ENCODE measurements around the gene LRRC9. TPM values are rescaled to one million over a fixed set of nuclear protein-coding genes. Genes with fewer than 3 reads are reported as not detected.
"Not testable (repeated sequence)": the region's sequence is repeated elsewhere in the genome, so short reads cannot be mapped to it uniquely, and the experiment has no call there.

Gene LRRC9
- total RNA-seq, 1 donor from 2014 or later: 0.19 TPM

DNA sequence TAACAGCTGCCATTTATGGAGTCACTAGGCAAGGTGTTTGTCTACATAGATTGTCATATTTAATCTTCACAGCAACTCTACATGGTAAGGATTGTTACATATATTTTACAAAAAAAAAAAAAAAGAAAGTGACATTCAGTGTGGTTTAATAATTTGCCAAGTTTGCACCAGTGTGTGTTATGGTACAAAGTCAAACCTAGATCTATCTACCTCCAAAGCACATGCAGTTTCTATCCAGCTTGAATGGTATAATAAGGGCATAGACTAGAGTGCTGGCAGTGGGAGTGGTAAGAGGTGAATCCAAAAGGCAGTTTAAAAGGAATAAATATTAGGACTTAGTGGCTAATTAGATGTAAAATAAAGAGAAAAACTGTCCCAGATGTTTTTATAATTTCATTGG lies 105.6 kb downstream of the LRRC9 start:
- no peak overlapping the region for H3K4me3 ChIP-seq
- H3K36me3 ChIP-seq: no peaks in the 10 kb centered on the region
- H3K27ac ChIP-seq (replicated peaks): no peak overlapping the region
- no peaks in the 10 kb centered on the region for H3K27me3 ChIP-seq (ENCODE audit: low read depth)
- no peaks in the 10 kb centered on the region for H3K4me1 ChIP-seq
- intact Hi-C loops (cut with micrococcal nuclease): no loop called here
- DNase-seq: no peak
- TF ChIP-seq, protein P1, sequence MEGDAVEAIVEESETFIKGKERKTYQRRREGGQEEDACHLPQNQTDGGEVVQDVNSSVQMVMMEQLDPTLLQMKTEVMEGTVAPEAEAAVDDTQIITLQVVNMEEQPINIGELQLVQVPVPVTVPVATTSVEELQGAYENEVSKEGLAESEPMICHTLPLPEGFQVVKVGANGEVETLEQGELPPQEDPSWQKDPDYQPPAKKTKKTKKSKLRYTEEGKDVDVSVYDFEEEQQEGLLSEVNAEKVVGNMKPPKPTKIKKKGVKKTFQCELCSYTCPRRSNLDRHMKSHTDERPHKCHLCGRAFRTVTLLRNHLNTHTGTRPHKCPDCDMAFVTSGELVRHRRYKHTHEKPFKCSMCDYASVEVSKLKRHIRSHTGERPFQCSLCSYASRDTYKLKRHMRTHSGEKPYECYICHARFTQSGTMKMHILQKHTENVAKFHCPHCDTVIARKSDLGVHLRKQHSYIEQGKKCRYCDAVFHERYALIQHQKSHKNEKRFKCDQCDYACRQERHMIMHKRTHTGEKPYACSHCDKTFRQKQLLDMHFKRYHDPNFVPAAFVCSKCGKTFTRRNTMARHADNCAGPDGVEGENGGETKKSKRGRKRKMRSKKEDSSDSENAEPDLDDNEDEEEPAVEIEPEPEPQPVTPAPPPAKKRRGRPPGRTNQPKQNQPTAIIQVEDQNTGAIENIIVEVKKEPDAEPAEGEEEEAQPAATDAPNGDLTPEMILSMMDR (IDR thresholded peaks at IDR 0.05; ENCODE audit: borderline replicate concordance): no peak
- H3K9me3 ChIP-seq (replicated peaks): no peaks in the 10 kb centered on the region

GRCh38 chr14:60035177-60035576 lies 115.2 kb downstream of the LRRC9 start:
- Histone ChIP-seq H3K27ac (replicated peaks) (no peak overlapping the region), H3K4me3 (no peak overlapping the region), H3K9me3 (replicated peaks) (peaks cover 22% of the 10 kb centered on the region), H3K4me1 (no peaks in the 10 kb centered on the region), H3K27me3 (ENCODE audit: low read depth) (no peaks in the 10 kb centered on the region), H3K36me3 (no peaks in the 10 kb centered on the region)
- no peak for DNase-seq
- intact Hi-C loops (cut with micrococcal nuclease): no loop called here
- TF ChIP-seq, protein P1 (IDR thresholded peaks at IDR 0.05; ENCODE audit: borderline replicate concordance): no peak

GRCh38 chr14:60047976-60048375 lies 128.0 kb downstream of the LRRC9 start:
- H3K36me3 ChIP-seq; H3K27me3 ChIP-seq (ENCODE audit: low read depth); H3K4me1 ChIP-seq; intact Hi-C loops (cut with micrococcal nuclease); DNase-seq; H3K4me3 ChIP-seq; H3K27ac ChIP-seq (replicated peaks): not testable (repeated sequence)
- H3K9me3 ChIP-seq (replicated peaks): peaks cover 10% of the 10 kb centered on the region

DNA sequence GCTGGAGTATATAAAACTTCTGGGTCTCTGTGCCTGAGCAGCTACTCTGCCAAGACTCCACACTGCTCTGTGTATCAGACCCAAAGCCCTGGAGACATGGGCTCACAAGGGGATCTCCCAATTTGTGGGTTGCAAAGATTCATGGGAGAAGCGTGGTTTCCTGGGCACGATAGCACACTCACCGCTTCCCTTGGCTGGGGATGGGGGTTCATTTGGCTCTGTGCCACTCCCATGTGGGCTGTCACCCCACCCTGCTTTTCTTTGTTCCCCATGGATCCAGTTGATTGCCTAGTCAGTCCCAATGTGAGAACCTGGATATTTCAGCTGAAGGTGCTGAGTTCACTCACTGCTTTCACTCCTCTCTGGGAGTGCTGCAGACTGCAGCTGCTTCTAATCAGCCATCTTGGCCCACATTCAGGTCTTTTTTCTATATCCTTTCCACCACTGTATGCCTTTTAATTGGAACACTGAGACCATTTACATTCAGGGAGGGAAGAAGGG lies 131.8 kb downstream of the LRRC9 start:
- intact Hi-C loops (cut with micrococcal nuclease): no loop called here
- no peak for DNase-seq
- H3K9me3 ChIP-seq (replicated peaks): no peaks in the 10 kb centered on the region

GRCh38 chr14:60058087-60058486 lies 138.1 kb downstream of the LRRC9 start:
- no peak for DNase-seq
- intact Hi-C loops (cut with micrococcal nuclease): no loop called here
- H3K9me3 ChIP-seq (replicated peaks): no peaks in the 10 kb centered on the region
- TF ChIP-seq, protein P1 (IDR thresholded peaks at IDR 0.05; ENCODE audit: borderline replicate concordance): no peak
- no peak overlapping the region for H3K4me3 ChIP-seq
- H3K27me3 ChIP-seq (ENCODE audit: low read depth): no peaks in the 10 kb centered on the region
- no peaks in the 10 kb centered on the region for H3K4me1 ChIP-seq
- no peak overlapping the region for H3K27ac ChIP-seq (replicated peaks)
- H3K36me3 ChIP-seq: no peaks in the 10 kb centered on the region

More for the DNA sequence above, 131.8 kb downstream of the LRRC9 start:
- H3K27ac ChIP-seq (replicated peaks): no peak overlapping the region
- no peak overlapping the region for H3K4me3 ChIP-seq
- H3K4me1 ChIP-seq: peaks cover 5% of the 10 kb centered on the region
- H3K27me3 ChIP-seq (ENCODE audit: low read depth): no peaks in the 10 kb centered on the region
- H3K36me3 ChIP-seq: no peaks in the 10 kb centered on the region
- TF ChIP-seq, protein P1 (IDR thresholded peaks at IDR 0.05; ENCODE audit: borderline replicate concordance): no peak

- no peak for DNase-seq
- no peaks in the 10 kb centered on the region for H3K36me3 ChIP-seq
- no peak overlapping the region for H3K4me3 ChIP-seq
- no peaks in the 10 kb centered on the region for H3K9me3 ChIP-seq (replicated peaks)
- intact Hi-C loops (cut with micrococcal nuclease): no loop called here
- no peaks in the 10 kb centered on the region for H3K4me1 ChIP-seq
- H3K27ac ChIP-seq (replicated peaks): no peak overlapping the region
- TF ChIP-seq, protein P1 (IDR thresholded peaks at IDR 0.05; ENCODE audit: borderline replicate concordance): no peak
- no peaks in the 10 kb centered on the region for H3K27me3 ChIP-seq (ENCODE audit: low read depth)
Observed at GRCh38 chr14:60061371-60061770, 141.4 kb downstream of the LRRC9 start.
